GM15510 (cell line): ENCODE measurements around the gene CPHXL.

Experiments
- POLR2A ChIP-seq: IDR thresholded peaks from 3 replicates; pipeline ENCODE4 v1.6.1; 2011; ENCODE audit warnings: borderline replicate concordance; ENCODE audit not compliant: insufficient read length; ENCODE audit errors: extremely low read depth

The CPHXL gene

GRCh38 chr16:75733305-75734211, 7.3 kb upstream of the CPHXL start:
- TF ChIP-seq POLR2A = no peak

- TF ChIP-seq POLR2A = no peak
Observed at GRCh38 chr16:75732871-75733270, 6.6 kb upstream of the CPHXL start.

GRCh38 chr16:75727221-75727620, 931 bp upstream of the CPHXL start:
- TF ChIP-seq POLR2A = no peak

GRCh38 chr16:75718452-75718851, 7.8 kb downstream of the CPHXL start:
- no peak for TF ChIP-seq POLR2A

- no peak for TF ChIP-seq POLR2A
Observed at GRCh38 chr16:75714661-75715060, 11.6 kb downstream of the CPHXL start.

- no peak for TF ChIP-seq POLR2A
Observed at GRCh38 chr16:75710344-75710743, 15.9 kb downstream of the CPHXL start.

GRCh38 chr16:75703306-75703705, 23.0 kb downstream of the CPHXL start:
- TF ChIP-seq POLR2A = no peak

GRCh38 chr16:75702242-75702641, 24.0 kb downstream of the CPHXL start:
- TF ChIP-seq POLR2A = no peak

GRCh38 chr16:75701361-75701760, 24.9 kb downstream of the CPHXL start, which contains the start of gene DUXB:
Gene DUXB, minus strand, starts transcription at chr16:75701461. Its CDS starts 43 bp downstream, at chr16:75701418.
- TF ChIP-seq POLR2A = no peak

GRCh38 chr16:75697571-75697970, 28.7 kb downstream of the CPHXL start:
- no peak for TF ChIP-seq POLR2A

GRCh38 chr16:75695708-75696107, 30.6 kb downstream of the CPHXL start:
- no peak for TF ChIP-seq POLR2A

GRCh38 chr16:75687361-75687760, 38.9 kb downstream of the CPHXL start:
- no peak for TF ChIP-seq POLR2A

- TF ChIP-seq POLR2A = no peak
Observed at GRCh38 chr16:75682308-75682707, 44.0 kb downstream of the CPHXL start.

- TF ChIP-seq POLR2A = no peak
Observed at GRCh38 chr16:75679366-75679765, 46.9 kb downstream of the CPHXL start.

GRCh38 chr16:75676909-75677308, 49.4 kb downstream of the CPHXL start, which contains the start of gene CPHXL2:
Gene CPHXL2, minus strand, starts transcription at chr16:75677009. Its CDS starts 10 bp downstream, at chr16:75676999.
- no peak for TF ChIP-seq POLR2A

GRCh38 chr16:75667503-75667902, 58.8 kb downstream of the CPHXL start:
- no peak for TF ChIP-seq POLR2A
